RWPE1 (cell line): ENCODE results near the gene KREMEN2.

Experiments used
- CTCF ChIA-PET: fragments of 350-600 bp; sonication (Branson Sonifier 250); formaldehyde crosslinking; extraction: SDS; loops from one replicate; lab custom pipeline; 2021; lab: Yijun Ruan, JAX
- POLR2A ChIA-PET: fragments of 400-600 bp; formaldehyde crosslinking; extraction: SDS; loops from one replicate; lab custom pipeline; 2020; ENCODE audit warnings: antibody characterized with exemption; ENCODE audit not compliant: low non-redundant PET; lab: Yijun Ruan, JAX
- DNase-seq: peaks from one replicate; pipeline ENCODE4 v3.0.0; 2012; ENCODE audit warnings: low spot score
- H3K27ac ChIP-seq: fragments of 450-650 bp; 2 replicates; pipeline ENCODE4 v1.5.1; 2017
- TF ChIP-seq, protein P1 (sequence below): fragments of 450-650 bp; conservative IDR thresholded peaks from 2 replicates; pipeline ENCODE4 v1.5.1; 2017; ENCODE audit warnings: low read depth, mild to moderate bottlenecking

KREMEN2 gene

DNA sequence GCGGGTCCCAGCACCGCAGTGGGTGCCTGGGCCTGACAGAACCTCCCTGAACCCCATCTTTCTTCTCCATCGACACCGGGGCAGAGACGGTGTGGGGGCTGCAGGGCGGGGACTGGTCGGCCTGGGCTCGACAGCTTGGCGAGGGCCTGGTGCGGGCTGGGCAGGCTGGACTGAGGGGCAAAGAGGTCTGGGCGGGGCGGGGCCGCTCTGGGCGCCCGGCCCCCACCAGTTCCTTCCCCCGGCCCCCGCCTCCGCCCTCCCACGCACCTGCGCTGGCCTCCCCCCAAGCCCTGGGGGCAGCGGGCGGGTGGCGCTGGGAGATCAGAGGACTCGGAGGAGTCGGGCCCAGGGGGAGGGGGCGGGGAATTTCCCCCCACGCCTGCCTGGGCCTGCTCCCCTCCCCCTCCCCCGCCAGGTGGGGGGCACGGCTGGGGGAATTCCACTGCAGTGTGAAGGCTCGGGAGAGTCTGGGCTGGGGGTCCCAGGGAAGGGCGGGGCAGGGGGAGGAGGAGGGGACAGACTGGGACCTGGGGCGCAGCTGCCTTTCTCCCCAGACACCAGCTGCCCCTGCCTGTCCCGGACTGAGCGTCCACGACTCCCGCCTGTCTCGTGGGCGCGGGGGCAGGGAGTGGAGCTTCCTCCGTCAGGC is 877 bp upstream of the KREMEN2 start:
- TF ChIP-seq, protein P1, sequence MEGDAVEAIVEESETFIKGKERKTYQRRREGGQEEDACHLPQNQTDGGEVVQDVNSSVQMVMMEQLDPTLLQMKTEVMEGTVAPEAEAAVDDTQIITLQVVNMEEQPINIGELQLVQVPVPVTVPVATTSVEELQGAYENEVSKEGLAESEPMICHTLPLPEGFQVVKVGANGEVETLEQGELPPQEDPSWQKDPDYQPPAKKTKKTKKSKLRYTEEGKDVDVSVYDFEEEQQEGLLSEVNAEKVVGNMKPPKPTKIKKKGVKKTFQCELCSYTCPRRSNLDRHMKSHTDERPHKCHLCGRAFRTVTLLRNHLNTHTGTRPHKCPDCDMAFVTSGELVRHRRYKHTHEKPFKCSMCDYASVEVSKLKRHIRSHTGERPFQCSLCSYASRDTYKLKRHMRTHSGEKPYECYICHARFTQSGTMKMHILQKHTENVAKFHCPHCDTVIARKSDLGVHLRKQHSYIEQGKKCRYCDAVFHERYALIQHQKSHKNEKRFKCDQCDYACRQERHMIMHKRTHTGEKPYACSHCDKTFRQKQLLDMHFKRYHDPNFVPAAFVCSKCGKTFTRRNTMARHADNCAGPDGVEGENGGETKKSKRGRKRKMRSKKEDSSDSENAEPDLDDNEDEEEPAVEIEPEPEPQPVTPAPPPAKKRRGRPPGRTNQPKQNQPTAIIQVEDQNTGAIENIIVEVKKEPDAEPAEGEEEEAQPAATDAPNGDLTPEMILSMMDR, result no peak
- POLR2A ChIA-PET, result no interaction called here
- peak overlapping the region; percentile 66 for H3K27ac ChIP-seq
- DNase-seq, result no peak
- CTCF ChIA-PET, result interaction anchor here (0.6 to 0.7 kb wide), 2 partner anchors 22 to 125 kb away, joined by 3 to 6 read pairs; no protein-coding TSS in a partner anchor

DNA sequence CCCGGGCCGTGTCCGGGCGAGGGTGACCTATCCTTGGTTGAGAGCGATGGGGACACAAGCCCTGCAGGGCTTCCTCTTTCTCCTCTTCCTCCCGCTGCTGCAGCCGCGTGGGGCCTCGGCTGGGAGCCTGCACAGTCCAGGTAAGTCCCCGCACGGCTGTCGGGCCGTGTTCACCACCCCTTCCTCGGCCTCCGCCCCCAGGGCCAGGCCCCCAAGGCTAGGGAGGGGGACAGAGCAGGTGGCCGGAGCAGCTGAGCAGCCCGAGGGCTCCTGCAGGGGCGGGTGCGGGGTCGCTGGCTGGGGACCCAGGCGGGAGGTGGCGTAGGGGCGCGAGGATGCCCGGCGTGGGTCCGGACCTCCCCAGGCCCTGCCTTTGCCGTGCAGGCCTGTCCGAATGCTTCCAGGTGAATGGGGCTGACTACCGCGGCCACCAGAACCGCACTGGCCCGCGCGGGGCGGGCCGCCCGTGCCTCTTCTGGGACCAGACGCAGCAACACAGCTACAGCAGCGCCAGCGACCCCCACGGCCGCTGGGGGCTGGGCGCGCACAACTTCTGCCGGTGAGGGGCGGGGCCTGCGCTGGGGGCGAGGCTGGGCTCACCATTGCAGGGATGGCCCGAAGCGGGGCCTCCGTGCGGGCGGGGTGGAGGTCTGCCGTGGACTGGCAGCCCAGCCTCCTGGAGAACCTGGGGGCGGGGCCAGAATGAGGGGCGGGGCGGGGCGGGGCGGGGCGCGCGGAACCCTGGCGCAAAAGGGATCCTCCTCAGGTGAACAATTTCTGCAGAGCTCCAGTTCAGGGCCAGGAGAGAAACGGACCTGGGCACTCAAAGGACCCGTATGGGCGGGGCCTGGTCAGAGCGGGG is 631 bp downstream of the KREMEN2 start:
- TF ChIP-seq, protein P1, result no peak
- DNase-seq, result peak; percentile 93
- CTCF ChIA-PET, result interaction anchor here (0.6 to 1.5 kb wide), 2 partner anchors 37 to 40 kb away, joined by 3 to 5 read pairs; no protein-coding TSS in a partner anchor
- H3K27ac ChIP-seq, result peak overlapping the region; percentile 66
- POLR2A ChIA-PET, result interaction anchor here (1.1 to 1.3 kb wide), 2 partner anchors 56 to 59 kb away, joined by 3 to 7 read pairs; no protein-coding TSS in a partner anchor

DNA sequence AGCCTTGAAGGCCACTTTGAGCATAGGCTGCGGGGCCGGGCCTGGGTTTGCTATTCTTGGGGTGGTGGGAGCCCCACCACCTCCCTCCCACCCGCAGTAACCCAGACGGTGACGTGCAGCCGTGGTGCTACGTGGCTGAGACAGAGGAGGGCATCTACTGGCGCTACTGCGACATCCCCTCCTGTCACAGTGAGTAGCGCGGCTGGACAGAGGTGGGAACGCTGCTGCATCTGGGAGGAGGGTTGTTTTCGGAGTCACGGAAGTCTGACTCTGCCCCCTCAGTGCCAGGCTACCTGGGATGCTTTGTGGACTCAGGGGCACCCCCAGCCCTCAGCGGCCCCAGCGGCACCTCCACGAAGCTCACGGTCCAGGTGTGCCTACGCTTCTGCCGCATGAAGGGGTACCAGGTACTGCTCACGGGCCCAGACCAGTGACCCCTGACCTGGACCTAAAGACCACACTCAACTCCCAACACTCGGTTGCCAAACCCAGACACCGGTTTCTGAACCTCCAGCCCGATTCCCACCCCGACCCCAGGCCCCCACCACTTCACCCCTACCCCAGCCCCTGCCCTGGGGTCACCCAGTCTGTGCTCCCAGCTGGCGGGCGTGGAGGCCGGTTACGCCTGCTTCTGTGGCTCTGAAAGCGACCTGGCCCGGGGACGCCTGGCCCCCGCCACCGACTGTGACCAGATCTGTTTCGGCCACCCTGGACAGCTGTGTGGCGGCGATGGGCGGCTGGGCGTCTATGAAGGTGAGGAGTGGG is 2.1 kb downstream of the KREMEN2 start:
- peak overlapping the region; percentile 66; the same call in 1 of the 2 replicates for H3K27ac ChIP-seq
- ChIA-PET POLR2A (no interaction called here), CTCF (interaction anchor here (1.5 kb wide), 1 partner anchor 39 kb away, joined by 3 read pairs; no protein-coding TSS in a partner anchor)
- TF ChIP-seq, protein P1, result no peak
- DNase-seq, result no peak

DNA sequence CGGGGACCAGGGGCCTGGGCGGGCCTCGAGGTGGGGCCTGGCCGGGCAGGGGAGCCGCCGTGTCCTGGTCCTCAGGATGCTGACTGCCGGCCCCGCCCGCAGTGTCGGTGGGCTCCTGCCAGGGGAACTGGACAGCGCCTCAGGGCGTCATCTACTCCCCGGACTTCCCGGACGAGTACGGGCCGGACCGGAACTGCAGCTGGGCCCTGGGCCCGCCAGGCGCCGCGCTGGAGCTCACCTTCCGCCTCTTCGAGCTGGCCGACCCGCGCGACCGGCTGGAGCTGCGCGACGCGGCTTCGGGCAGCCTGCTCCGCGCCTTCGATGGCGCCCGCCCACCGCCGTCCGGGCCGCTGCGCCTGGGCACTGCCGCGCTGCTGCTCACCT is 2.7 kb downstream of the KREMEN2 start:
- DNase-seq, result no peak
- POLR2A ChIA-PET, result no interaction called here
- TF ChIP-seq, protein P1, result no peak
- no peak overlapping the region for H3K27ac ChIP-seq
- CTCF ChIA-PET, result no interaction called here

DNA sequence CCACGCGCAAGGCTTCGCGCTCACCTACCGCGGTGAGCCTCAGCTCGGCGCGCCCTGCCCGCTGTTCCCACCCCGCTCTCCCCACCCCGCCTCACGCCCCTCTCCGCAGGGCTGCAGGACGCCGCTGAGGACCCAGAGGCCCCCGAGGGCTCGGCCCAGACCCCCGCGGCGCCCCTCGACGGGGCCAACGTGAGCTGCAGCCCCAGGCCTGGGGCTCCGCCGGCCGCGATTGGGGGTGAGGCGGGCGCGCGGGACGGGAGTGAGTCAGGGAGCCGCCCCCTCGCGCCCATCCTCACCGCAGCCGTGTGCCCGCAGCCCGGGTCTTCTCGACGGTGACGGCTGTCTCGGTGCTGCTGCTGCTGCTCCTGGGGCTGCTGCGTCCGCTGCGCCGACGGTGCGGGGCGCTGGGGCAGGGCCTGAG is 3.1 kb downstream of the KREMEN2 start:
- DNase-seq, result no peak
- TF ChIP-seq, protein P1, result no peak
- POLR2A ChIA-PET, result no interaction called here
- no peak overlapping the region for H3K27ac ChIP-seq
- CTCF ChIA-PET, result no interaction called here

DNA sequence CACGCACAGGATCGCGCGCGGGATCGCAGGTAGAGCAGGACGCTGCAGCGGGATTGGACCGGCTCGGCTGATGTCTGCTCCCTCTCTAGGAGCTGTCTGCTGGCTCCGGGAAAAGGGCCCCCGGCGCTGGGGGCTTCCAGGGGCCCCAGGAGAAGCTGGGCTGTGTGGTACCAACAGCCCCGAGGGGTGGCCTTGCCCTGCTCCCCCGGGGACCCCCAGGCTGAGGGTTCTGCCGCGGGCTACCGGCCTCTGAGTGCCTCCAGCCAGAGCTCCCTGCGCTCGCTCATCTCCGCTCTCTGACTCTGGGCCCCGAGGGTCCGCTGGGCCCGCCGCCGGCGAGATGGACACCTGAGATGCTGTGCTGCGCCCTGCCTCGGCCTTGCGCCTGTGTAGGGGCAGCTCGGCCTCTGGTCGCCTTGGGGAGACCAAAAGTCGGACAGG is 3.7 kb downstream of the KREMEN2 start:
- no peak for DNase-seq
- POLR2A ChIA-PET, result no interaction called here
- H3K27ac ChIP-seq, result peak overlapping the region; percentile 84
- TF ChIP-seq, protein P1, result no peak
- CTCF ChIA-PET, result no interaction called here
